HG02981 (cell line): ENCODE data around the gene ARHGAP26.
"Not testable (repeated sequence)": the region's sequence is repeated elsewhere in the genome, so short reads cannot be mapped to it uniquely, and the experiment has no call there.

Source experiments
- ATAC-seq: cut with Tn5 transposase; IDR thresholded peaks from one replicate; pipeline ENCODE4 v1.9.1; 2021; ENCODE audit warnings: mild to moderate bottlenecking, moderate library complexity; ENCODE audit not compliant: unreplicated experiment

Gene ARHGAP26

DNA sequence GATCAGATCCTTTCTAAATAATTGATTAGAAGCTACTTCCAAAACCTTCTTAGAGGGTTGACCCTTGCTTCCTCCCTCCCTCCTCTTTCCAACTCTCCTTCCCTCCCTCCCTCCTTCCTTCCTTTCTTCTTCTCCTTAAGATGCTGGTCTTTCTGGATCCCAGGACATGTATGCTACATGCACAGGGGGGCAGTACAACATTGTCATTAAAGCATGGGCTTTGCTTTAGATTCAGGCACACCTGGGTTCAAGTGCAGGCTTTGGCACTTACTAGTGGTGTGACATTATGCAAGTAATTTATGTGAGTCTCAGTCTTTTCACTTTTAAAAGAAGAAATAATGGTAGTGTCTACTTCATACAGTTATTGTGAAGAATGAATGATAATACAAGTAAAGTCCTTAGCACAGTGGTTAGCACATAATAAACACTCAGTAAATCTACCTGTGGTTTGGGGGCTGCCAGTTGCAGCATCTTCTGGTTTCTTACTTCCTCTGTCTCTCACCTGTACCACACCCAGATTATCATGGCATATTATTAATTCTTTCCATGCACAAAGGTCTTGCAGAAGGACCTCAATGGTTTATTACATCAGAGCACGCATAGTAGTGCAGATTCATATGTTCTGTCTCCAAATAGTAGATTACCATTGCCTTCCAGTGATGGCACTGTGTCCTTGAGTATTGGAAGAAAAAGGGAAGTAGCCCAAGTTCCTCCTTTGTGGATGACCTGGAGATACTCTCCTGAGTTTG lies 154.1 kb downstream of the ARHGAP26 start:
- no peak for ATAC-seq

DNA sequence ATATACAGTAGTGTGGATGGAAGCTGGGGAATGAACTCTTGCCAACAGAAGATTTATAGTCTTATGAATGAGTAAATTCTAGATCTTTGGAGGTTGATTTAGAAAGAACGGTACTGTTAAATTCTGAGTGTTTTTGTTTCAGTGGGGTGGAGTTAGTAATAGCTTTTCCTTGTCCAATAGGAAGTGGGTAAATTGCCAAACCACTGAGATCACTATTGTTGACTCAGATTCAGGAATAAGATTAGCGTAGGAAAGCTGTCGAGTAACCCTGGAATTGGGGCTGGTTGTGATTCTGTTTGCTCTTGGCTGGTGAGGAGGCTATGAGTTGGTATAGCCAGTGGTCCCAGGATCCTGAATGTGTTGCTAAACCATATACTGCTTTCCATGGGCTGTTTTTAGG lies 155.6 kb downstream of the ARHGAP26 start:
- no peak for ATAC-seq

DNA sequence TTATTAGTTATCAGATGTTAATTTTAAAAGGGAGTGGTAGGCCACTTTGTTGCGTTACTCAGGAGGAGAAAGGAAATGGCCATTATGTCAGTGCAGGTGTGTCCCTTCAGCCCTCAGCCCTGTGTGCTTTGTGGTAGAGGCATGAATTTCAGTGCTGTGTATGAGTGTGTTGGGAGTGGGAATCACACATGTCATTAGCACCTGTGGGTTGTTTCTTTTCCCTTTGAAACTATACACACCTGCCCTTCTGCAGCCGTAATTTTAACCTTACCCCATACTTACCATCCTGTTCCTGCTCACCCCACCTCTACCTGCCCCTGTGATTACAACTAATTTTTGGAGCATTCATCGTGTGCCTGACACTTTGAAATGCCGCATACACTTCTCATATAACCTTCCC lies 156.4 kb downstream of the ARHGAP26 start:
- ATAC-seq: no peak

DNA sequence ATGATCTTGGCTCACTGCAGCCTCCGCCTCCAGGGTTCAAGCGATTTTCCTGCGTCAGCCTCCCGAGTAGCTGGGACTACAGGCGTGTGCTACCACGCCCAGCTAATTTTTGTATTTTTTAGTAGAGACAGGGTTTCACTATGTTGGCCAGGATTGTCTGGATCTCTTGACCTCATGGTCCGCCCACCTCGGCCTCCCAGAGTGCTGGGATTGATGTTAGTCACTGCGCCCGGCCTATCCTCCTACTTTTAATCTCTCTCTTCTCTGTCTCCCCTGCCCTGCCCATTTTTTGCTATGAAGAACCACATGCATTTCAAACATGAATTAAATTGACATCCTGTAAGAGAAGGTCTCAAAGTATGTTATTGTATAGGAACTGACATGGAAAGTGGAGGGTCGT lies 158.8 kb downstream of the ARHGAP26 start:
- ATAC-seq: not testable (repeated sequence)

DNA sequence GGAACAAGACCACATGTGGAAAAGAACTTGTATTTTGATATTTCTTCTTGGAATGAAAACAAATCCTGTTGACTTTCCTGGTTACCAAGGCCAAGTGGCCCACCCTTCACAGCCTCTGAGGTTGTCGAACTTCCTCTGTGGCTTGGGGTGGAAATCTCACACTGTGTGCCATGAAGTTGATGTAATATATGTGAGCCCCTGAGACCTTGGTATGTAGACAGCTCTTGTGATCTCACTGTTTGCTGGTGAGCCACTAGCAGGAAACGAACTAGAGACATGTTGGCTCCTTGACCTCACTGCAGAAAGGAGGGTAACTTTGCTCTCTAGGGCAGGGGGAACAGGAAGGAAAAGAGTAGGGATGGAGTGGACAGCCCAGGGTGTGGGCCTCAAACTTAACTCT lies 159.4 kb downstream of the ARHGAP26 start:
- ATAC-seq: no peak

DNA sequence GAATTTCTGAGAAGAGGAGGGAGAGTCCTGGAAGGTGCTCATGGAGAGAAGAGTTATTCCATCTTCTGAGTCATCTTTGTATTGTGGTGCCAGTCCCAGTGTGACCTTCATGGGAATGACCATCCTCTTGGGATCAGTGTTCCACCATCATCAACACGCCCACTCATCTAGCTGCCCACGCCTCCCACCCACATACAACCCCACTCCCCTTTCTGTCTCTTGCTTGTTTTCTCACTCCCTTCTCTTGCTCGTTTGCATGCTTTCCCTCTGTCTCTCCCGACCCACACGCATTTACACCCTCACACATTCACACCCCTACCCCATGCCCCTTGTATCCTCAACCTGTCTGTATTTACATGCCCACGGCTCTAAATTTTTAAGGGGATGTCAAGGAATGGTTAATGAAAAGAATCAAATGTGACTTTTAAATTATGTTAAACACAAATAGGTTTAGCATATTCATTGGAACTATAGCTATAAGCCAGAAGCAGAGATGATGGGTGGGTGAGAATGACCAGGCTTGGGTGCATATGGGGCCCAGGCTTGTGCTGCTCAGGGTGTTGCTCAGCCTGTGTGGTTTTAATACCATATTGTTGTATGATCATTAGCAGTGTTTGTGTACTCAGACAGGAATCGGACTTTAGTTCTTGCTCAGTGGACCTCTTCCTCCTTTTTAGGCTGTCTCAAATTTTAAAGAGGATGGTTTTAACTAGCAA lies 160.4 kb downstream of the ARHGAP26 start:
- ATAC-seq: no peak

DNA sequence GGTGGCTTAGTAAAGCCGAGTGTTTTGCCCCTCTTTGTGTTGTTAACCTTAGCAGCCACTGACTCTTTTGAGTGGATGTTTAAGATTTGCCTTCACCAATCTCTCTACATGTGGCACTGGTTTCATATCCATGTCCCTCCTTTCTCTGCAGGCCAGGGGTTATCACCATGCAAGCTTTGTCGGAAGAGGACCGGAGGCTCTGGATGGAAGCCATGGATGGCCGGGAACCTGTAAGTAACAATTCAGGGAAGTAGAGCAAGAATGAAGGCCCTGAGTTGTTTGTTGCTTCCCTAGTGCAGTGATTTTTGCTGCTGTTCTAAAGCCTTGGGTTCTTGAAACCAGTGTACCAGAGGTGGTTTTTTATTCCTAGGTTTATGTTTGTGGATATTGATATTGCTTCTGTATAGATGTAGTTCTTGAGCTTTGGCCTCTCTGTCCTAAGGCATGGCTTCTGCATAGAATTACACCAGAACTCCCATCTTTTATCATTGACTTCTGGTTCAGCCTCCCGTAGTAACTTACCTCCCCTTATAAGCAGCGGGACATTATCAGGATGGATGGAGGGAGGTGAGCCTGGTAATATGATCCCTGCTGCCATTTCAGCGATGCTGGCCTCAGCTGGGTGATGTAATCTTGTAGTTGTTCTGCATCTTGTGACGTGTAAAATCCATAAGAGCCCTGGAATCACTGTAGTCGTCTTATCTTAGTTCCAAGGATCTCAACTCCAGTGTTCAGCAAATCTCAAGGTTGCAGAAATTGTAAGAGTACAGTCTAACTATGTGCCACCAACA lies 161.9 kb downstream of the ARHGAP26 start:
- ATAC-seq: no peak

DNA sequence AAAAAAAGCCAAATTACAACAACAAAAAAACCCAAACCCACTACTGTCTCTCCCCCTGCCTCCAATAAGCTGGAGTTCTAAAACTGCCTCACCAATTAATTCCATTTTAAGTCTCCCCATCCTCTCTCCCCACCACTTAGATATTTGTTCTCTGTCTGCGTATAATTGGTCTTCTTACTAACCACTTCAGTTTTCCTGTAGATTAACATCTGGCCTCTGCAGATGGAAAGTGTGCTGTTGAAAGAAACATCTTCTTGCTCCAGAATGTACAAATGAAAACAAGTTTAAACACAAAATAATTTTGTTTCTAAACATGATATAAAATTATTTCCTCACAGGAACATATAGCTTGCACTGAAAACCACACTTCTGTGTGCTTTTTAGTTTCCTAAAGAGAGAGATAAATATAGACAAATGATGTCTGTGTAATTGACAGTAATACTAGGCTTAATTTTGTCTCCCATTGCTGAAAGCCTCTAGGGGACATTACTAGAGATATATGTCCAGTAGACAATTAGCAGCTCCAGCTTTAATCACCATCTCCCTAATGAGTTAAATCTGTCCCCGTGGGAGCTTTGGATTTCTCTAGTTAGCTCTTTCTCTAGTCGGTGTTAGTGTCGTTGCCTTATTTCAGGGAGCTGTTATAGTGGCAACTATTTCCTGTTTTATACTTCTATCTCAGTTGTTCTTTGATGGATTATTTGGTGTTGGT lies 164.0 kb downstream of the ARHGAP26 start:
- no peak for ATAC-seq

DNA sequence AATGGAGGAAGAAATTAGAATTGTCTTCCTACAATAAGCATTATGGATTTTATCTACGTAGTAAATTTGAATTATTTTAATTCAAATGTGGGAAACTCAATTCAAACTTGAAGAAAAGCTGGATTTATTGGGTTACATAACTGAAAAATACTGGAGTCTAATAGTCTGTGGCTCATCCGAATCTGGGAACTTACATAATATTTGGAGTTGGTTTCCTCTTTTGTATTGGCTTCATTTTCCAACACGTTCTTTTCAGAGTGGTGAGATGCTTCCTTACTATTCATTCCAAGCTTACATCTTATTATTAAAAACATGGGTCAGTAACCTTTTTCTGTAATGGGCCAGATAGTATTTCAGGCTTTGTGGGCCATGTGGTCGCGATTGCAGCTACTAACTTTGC lies 164.8 kb downstream of the ARHGAP26 start:
- no peak for ATAC-seq

DNA sequence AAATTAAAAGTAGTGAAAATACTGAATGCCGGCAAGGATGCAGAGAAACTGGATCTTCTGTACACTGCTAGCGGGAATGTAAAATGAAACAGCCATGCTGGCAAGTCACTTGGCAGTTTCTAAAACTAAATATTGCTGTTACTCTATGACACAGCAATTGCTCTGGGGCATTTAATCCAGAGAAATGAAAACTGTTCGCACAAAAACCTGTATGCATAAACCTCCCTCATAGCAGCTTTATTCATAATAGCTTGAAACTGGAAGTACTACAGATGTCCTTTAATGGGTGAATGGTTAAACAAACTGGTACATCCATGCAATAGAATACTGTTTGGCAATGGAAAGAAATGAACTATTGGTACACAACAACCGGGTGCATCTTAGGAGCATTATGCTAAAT lies 167.2 kb downstream of the ARHGAP26 start:
- no peak for ATAC-seq

DNA sequence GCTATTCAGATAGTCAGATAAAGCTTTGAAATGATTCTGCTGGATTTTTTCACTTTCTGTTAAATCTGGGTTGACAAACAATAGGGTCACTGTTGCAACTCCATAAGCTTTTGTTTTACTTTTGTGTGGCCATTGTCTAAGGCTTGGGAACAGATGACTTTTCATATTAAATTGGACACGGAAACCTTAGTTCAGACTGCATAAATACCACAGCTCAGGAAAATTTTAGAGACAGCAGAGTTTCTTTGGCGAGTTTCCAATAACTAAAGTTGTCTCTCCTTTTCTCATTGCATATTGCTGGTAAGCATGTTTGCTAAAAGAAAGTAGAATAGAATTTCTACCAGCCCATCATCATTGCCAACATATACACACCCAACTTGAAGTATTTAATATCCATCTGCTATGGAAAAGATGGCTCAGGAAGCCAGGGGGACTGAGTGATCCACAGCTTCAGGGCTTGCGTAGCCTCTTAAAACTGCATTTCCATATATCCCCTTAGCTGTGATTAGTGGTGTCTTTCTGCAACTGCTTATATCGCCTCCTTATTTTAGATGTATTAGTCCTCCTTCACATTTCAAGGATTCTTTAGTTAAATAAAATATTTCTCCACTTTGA lies 168.2 kb downstream of the ARHGAP26 start:
- no peak for ATAC-seq

DNA sequence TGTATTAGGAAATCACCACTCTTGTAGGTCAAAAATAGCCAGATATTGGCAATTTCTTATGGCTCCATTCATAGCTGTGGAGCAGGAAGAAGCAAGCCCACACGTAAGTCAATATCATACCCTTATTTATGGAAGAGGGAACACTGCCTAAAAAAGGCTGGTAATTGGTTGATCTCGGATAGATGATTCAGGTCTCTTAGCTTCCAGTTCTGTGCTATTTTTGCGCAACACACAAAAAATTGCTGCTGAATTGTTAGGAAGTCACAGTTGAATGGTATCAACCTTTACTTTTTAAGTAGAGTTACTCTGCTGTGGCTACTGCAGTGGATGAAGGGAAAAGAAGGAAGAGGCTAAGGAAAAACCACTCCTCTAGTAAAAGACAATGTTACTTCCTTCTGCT lies 168.8 kb downstream of the ARHGAP26 start:
- no peak for ATAC-seq

DNA sequence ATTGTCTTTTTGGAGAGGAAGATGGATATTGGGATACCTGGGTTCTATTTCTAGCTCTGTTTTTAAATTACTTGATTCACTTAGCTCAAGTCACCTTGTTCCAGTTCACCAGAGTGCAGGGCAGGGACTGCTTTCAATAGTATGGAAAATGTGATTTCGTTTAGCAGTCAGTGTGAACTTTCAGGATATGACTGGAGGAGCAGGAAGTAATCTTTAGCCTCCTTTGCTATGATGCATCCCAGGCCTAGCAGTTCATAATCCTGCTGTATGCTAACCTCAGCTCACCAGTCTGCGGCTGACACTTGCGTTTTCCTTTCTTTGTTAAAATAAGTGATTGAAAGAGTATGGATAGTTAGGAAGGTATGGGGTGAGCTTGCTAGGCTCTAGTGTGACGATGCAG lies 169.7 kb downstream of the ARHGAP26 start:
- ATAC-seq: no peak

DNA sequence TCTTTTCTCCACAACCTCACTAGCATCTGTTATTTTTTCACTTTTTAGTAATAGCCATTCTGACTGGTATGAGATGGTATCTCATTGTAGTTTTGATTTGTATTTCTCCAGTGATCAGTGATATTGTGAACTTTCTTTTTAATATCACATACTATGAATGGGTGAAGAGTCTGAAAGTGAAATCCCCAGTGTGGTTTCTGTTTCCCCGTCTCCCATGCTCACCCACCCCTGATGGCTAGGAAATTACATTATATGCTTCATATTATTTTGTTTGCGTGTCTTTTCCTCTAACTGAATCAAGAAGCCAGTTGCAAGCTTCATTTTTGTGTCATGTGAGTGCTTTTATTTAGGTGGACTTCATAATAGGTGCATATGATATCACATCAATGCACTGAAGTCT lies 171.1 kb downstream of the ARHGAP26 start:
- no peak for ATAC-seq

DNA sequence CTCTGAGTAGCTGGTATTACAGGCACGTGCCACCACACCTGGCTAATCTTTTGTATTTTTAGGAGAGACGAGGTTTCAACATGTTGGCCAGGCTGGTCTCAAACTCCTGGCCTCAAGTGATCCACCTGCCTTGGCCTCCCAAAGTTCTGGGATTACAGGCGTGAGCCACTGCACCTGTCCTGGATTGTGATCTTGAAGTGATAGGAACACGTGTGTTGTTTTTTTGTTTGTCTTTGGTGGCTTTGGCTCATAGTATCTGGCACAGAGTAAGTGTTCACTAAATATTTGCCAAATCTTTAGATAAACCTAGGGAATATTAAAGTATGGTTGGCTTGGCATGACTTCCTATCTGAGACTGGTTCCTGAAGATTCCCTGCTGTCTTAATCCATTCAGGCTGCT lies 172.7 kb downstream of the ARHGAP26 start:
- ATAC-seq: no peak

DNA sequence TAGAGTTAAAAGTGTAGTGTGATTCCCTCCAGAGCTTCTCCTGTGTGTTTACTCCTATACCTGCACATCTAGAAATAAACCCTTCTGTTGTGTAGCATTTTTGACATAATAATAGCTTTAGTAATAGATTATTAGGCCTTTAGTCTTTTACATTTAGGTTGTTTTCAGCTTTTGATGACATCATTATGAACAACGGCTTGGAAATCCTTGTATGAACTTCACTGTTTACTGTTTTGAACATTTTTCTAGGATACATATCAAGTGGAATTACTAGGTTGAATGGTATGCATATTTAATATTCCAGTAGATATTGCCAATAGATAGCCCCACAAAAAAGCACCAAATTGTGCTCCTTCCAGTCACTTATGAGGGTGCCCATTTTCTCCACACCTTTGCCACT lies 174.0 kb downstream of the ARHGAP26 start:
- no peak for ATAC-seq

DNA sequence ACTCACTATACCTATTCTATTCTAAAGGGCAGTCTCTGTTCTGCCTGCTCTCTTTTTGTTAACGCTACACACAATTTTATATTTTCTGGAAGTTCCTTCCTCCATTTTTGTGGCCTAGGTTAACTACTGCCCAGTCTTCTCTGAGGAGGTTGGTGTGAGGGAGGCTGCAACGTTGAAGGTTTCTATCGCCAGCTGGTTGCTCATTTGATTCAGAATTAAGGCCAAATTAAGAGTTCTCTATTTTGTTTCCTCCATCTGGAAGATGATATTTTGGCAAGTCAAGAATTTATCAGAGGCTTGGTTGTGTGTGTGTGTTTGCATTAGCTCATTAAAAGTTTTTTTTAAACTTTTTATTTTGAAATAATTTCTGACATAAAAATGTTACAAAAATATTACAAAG lies 175.1 kb downstream of the ARHGAP26 start:
- ATAC-seq: no peak

DNA sequence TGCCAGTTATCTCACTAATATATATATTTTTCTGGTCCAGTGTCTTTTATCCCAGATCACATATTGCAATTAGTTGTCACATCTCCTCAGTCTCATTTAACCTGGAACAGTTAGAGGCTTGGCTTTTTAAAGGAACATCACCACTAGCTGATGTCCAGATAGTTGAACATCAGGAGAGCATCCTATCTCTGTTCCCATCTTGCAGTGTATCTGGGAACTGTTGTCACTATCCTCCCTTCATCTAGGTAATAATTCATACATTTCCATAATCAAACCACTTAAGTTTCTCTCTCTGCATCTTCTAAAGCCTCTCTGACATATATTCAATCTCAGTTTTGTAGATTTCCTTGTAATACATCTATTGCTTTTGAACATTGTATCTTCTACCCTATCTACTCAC lies 175.7 kb downstream of the ARHGAP26 start:
- ATAC-seq: no peak

DNA sequence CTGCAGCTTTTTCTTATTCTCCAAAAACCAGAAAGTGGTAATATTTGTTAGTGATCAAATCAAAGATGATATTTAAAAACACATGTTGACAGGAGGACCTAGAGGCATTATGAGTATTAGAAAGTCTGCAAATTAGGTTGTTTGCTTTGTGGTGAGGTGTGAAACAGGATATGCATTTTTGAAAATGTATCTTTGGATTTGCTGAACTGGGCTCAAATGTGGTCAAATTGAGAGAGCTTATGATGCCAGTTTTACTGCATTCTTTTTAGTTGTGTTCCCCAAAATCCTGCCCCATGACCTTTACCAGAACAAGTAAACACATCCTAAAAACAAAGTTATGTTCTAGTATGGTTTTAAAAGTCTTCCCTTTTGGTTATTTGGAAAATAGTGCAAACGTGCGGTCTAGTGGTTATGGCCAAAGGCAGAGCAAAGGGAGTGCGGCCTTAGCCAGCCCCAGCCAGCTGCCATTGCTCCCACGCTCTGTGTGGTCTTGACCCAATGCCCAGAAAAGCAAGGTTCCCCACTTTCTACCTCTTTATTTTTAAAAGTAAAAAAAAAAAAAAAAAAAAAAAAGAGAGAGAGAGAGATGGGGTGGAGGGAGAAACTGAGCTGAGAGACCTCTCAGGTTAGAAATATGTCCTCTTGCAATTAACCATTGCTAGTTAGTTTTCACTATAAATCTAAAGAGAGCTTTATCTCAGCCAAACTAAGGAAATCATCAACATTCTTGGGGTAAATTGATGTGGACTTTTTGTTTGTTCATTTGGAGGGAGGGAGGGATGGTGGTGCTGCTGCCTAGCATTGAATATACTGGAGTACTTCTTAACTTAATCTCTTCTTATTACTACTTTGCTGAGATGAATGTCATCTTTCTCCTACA lies 176.6 kb downstream of the ARHGAP26 start:
- ATAC-seq: no peak

DNA sequence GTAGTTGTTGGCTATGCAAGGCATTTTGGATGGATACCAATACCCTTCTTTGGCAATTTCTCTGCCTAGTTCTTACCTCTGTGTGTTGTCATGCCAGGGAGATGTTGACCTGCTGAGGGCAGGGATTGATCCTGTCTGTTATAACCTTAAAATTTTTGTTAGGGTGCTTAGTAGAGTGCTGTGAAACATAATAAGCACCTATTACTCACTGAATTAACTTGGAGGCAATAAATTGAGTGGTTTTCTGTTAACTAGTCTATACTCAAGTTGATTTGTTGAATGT lies 177.2 kb downstream of the ARHGAP26 start:
- ATAC-seq: no peak
